Peyer's patch (tissue), 4 donors: ENCODE measurements around the gene TMEM127. TPM values are rescaled to one million over a fixed set of nuclear protein-coding genes. Genes with fewer than 3 reads are reported as not detected.

Experiments
- DNase-seq, 3 donors: peaks; one replicate each; pipeline ENCODE4 v3.0.0-alpha.2; 2017 to 2019
- H3K27ac ChIP-seq, 4 donors: fragments of 200-600 bp; sonication (generic); one replicate each; pipeline ENCODE4 v1.5.1; 2016 to 2019
- H3K27me3 ChIP-seq, 2 donors: fragments of 200-600 bp; sonication (generic); one replicate each; pipeline ENCODE4 v1.5.1; 2019
- H3K36me3 ChIP-seq, 3 donors: fragments of 200-600 bp; sonication (generic); one replicate each; pipeline ENCODE4 v1.5.1; 2016 to 2019
- H3K4me1 ChIP-seq, 4 donors: fragments of 200-600 bp; sonication (generic); one replicate each; pipeline ENCODE4 v1.5.1; 2016 to 2019
- H3K4me3 ChIP-seq, 4 donors: fragments of 200-600 bp; sonication (generic); 1 replicate in 3 of 4; 2 replicates in 1 of 4; pipeline ENCODE4 v1.5.1; 2016 to 2019; ENCODE audit warnings: mild to moderate bottlenecking in 1 of 4
- H3K9me3 ChIP-seq, 4 donors: fragments of 200-600 bp; sonication (generic); one replicate each; pipeline ENCODE4 v1.5.1; 2016 to 2019; ENCODE audit warnings: mild to moderate bottlenecking in 1 of 4
- CTCF ChIP-seq, 6 experiments: fragments of 450-650 bp in 4 of 6; fragments of 200-600 bp in 2 of 6; sonication (generic) in 1 of 6; IDR thresholded peaks; one replicate each; pipeline ENCODE4 v1.5.1; 2017 to 2019; ENCODE audit warnings: antibody characterized with exemption in 6 of 6, mild to moderate bottlenecking in 3 of 6, moderate library complexity in 1 of 6
- POLR2A ChIP-seq, 2 donors: fragments of 450-650 bp; IDR thresholded peaks; one replicate each; pipeline ENCODE4 v1.5.1; 2017; ENCODE audit warnings: antibody characterized with exemption in 2 of 2, mild to moderate bottlenecking in 2 of 2, moderate library complexity in 2 of 2
- total RNA-seq, 4 donors: library from RNA; depleted of rRNA; stranded (reverse); fragments of >200 nt; gene quantifications; one replicate each; pipeline ENCODE4 v1.1.0, GENCODE V29; 2016

The TMEM127 gene
- total RNA-seq, 4 donors from 2014 or later = 25.6 to 81.4 (median 67.1) TPM

GRCh38 chr2:96250188-96250587 lies 15.6 kb downstream of the TMEM127 start:
- no peak overlapping the region for H3K27ac ChIP-seq
- DNase-seq = no peak
- H3K27me3 ChIP-seq = no peaks in the 10 kb centered on the region
- peaks cover 0 to 40% (median 0%) of the 10 kb centered on the region in 3 donors for H3K36me3 ChIP-seq
- H3K4me1 ChIP-seq = peaks cover 0 to 22% (median 0%) of the 10 kb centered on the region in 4 donors
- TF ChIP-seq POLR2A (IDR thresholded peaks at IDR 0.05) = no peak
- H3K9me3 ChIP-seq = no peaks in the 10 kb centered on the region
- no peak overlapping the region for H3K4me3 ChIP-seq

- peaks cover 0 to 35% (median 0%) of the 10 kb centered on the region in 3 donors for H3K36me3 ChIP-seq
- TF ChIP-seq CTCF (IDR thresholded peaks at IDR 0.05) (no peak), POLR2A (IDR thresholded peaks at IDR 0.05) (no peak)
- DNase-seq = no peak
- H3K9me3 ChIP-seq = no peaks in the 10 kb centered on the region
- H3K27ac ChIP-seq = no peak overlapping the region
- H3K4me1 ChIP-seq = peaks cover 0 to 22% (median 0%) of the 10 kb centered on the region in 4 donors
- H3K4me3 ChIP-seq = no peak overlapping the region
- no peaks in the 10 kb centered on the region for H3K27me3 ChIP-seq
These were observed 16.1 kb downstream of the TMEM127 start for GRCh38 chr2:96249654-96250053.

GRCh38 chr2:96248624-96249023 lies 17.2 kb downstream of the TMEM127 start:
- TF ChIP-seq CTCF (IDR thresholded peaks at IDR 0.05) (no peak), POLR2A (IDR thresholded peaks at IDR 0.05) (no peak)
- Histone ChIP-seq H3K4me1 (peaks cover 0 to 19% (median 0%) of the 10 kb centered on the region in 4 donors), H3K36me3 (peaks cover 0 to 24% (median 0%) of the 10 kb centered on the region in 3 donors), H3K9me3 (no peaks in the 10 kb centered on the region), H3K4me3 (no peak overlapping the region), H3K27ac (no peak overlapping the region), H3K27me3 (no peaks in the 10 kb centered on the region)
- no peak for DNase-seq

GRCh38 chr2:96247896-96248295 lies 17.9 kb downstream of the TMEM127 start:
- H3K4me1 ChIP-seq = peaks cover 0 to 13% (median 0%) of the 10 kb centered on the region in 4 donors
- H3K27me3 ChIP-seq = no peaks in the 10 kb centered on the region
- DNase-seq = no peak
- peaks cover 0 to 17% (median 0%) of the 10 kb centered on the region in 3 donors for H3K36me3 ChIP-seq
- no peak for TF ChIP-seq POLR2A (IDR thresholded peaks at IDR 0.05)
- no peak for TF ChIP-seq CTCF (IDR thresholded peaks at IDR 0.05)
- no peak overlapping the region for H3K4me3 ChIP-seq
- no peak overlapping the region for H3K27ac ChIP-seq
- H3K9me3 ChIP-seq = no peaks in the 10 kb centered on the region

GRCh38 chr2:96247009-96247408 lies 18.8 kb downstream of the TMEM127 start:
- TF ChIP-seq CTCF (IDR thresholded peaks at IDR 0.05) (no peak), POLR2A (IDR thresholded peaks at IDR 0.05) (no peak)
- Histone ChIP-seq H3K4me1 (peaks cover 0 to 7% (median 0%) of the 10 kb centered on the region in 4 donors), H3K36me3 (peaks cover 0 to 8% (median 0%) of the 10 kb centered on the region in 3 donors), H3K4me3 (no peak overlapping the region), H3K27ac (no peak overlapping the region), H3K27me3 (no peaks in the 10 kb centered on the region), H3K9me3 (no peaks in the 10 kb centered on the region)
- DNase-seq = no peak

GRCh38 chr2:96245609-96246390 lies 20.0 kb downstream of the TMEM127 start:
- TF ChIP-seq POLR2A (IDR thresholded peaks at IDR 0.05) = no peak
- TF ChIP-seq CTCF (IDR thresholded peaks at IDR 0.05) = no peak
- DNase-seq = peak in 1 of 3 donors; percentile 58
- H3K27ac ChIP-seq = peak overlapping the region in 1 of 4 donors; percentile 23

More at GRCh38 chr2:96245609-96246390, 20.0 kb downstream of the TMEM127 start:
- Histone ChIP-seq H3K9me3 (no peaks in the 10 kb centered on the region), H3K4me1 (peaks cover 0 to 8% (median 3%) of the 10 kb centered on the region in 4 donors), H3K27me3 (no peaks in the 10 kb centered on the region), H3K4me3 (no peak overlapping the region), H3K36me3 (no peaks in the 10 kb centered on the region)
